HG03575 (cell line): Measurements from ENCODE around the gene DEK.
"Not testable (repeated sequence)": the region's sequence is repeated elsewhere in the genome, so short reads cannot be mapped to it uniquely, and the experiment has no call there.

Source experiments
- ATAC-seq: cut with Tn5 transposase; IDR thresholded peaks from one replicate; pipeline ENCODE4 v1.9.1; 2021; ENCODE audit not compliant: unreplicated experiment, insufficient number of reproducible peaks, low FRiP score; ENCODE audit errors: extremely low read depth

The DEK gene

DNA sequence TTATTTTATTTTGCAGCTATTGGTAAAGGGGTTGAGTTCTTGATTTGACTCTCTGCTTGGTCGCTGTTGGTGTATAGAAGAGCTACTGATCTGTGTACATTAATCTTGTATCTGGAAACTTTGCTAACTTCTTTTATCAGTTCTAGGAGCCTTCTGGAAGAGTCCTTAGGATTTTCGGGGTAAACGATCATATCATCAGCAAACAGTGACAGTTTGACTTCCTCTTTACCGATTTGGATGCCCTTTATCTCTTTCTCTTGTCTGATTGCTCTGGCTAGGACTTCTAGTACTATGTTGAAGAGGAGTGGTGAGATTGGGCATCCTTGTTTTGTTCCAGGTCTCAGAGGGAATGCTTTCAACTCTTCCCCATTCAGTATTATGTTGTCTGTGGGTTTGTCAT lies 88.1 kb downstream of the DEK start:
- not testable (repeated sequence) for ATAC-seq
